NT2/D1 (cell line): ENCODE results near the gene WWP2.

Experiments used
- YY1 ChIP-seq: IDR thresholded peaks from 2 replicates; pipeline ENCODE4 v1.6.1; 2011; ENCODE audit not compliant: insufficient read length, insufficient read depth
- ZNF274 ChIP-seq: IDR thresholded peaks from 2 replicates; pipeline ENCODE4 v1.6.1; 2011; ENCODE audit warnings: mild to moderate bottlenecking, low read depth, low read length

DNA sequence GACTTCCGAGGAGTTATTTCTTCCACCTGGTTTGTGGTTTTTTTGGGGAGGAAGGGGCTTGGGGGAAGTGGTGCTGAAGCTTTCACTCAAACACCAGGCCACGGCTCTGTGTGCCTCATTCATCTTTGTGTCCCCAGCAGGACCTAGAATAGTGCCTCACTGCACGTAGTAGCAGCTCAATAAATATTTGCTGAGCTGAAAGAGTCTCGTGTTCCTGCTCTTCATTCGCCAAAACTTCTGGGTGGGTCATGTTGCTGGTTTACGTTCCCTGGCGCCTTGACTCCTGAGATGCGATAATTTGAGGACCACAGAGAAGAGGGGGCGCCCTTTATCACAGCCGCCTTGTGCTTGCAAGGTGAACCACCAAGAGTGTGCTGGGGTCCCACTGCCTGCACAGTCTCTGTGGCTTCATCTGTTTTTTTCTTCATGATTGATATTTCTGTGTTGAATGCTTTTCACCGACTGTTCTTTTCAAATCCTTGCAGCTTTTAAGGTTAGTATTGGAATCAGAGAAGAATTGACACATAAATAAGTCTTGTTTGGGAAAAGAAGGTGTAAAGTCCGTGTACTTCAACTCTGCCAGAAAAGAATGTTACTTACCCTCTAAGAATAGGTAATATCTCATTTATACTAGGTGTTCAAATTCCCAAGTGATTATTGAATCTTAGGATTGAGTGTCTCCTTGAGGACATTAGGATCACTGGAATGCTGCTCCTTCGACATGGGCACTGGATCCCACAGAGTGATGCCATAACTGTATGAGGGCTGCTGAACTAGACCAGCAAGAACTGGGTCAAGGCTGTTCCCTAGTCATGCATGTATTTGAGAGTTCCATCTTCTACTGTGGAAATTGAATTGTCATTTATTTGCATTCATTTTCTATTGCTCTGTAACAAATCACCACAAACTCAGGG is 96.3 kb downstream of the WWP2 start:
- TF ChIP-seq ZNF274 (no peak), YY1 (no peak)
